Endothelial cell of umbilical vein (primary cell): Measurements from ENCODE around the gene SYT6. TPM values are rescaled to one million over a fixed set of nuclear protein-coding genes. Genes with fewer than 3 reads are reported as not detected.

Source experiments
- BruUV-seq: library from RNA; stranded (reverse); fragments of 400-500 nt; replicated peaks from 2 replicates; lab custom pipeline; 2021; lab: Mats Ljungman, UMichigan
- CTCF ChIA-PET: fragments of 300-600, 350-600 bp; sonication (Branson Sonifier 250); formaldehyde crosslinking; loops from one replicate; lab custom pipeline; 2021; ENCODE audit warnings: antibody characterized with exemption, inconsistent platforms; lab: Charles Lee
- POLR2A ChIA-PET: fragments of 300-600, 350-600 bp; sonication (Branson Sonifier 250); formaldehyde crosslinking; loops from one replicate; lab custom pipeline; 2021; ENCODE audit warnings: antibody characterized with exemption, inconsistent platforms; lab: Charles Lee
- DNase-seq: peaks from one replicate; pipeline ENCODE4 v3.0.0-alpha.2; 2011; ENCODE audit warnings: low read depth, low spot score
- FAIRE-seq: peaks from 2 replicates; lab custom pipeline; 2011; peaks lifted over from hg19 to GRCh38; lab: Jason Lieb, UNC
- H2AFZ ChIP-seq: 2 replicates; pipeline ENCODE4 v1.6.0; 2012; ENCODE audit warnings: low read depth, low read length, control low read depth, inconsistent platforms
- H3K27ac ChIP-seq: 2 replicates; pipeline ENCODE4 v1.5.1; 2011; ENCODE audit warnings: low read depth, mild to moderate bottlenecking, control low read depth, low read length, moderate library complexity; ENCODE audit not compliant: insufficient read depth
- H3K27me3 ChIP-seq, 2 experiments: 2 replicates each; pipeline versions ENCODE4 v1.6.0 to v1.6.1; 2011; ENCODE audit warnings: low read length in 2 of 2, mixed read lengths in 1 of 2; ENCODE audit not compliant: control insufficient read depth in 2 of 2, insufficient read depth in 2 of 2
- H3K36me3 ChIP-seq, 2 experiments: 2 replicates in 1 of 2; 3 replicates in 1 of 2; pipeline ENCODE4 v1.5.1; 2011; ENCODE audit warnings: low read length in 2 of 2, mild to moderate bottlenecking in 1 of 2, moderate library complexity in 1 of 2; ENCODE audit not compliant: control insufficient read depth in 2 of 2, insufficient read depth in 2 of 2; ENCODE audit errors: extremely low read depth in 1 of 2
- H3K4me1 ChIP-seq: 3 replicates; pipeline ENCODE4 v1.5.1; 2011; ENCODE audit warnings: mild to moderate bottlenecking, low read length; ENCODE audit not compliant: control insufficient read depth, insufficient read depth; ENCODE audit errors: extremely low read depth
- H3K4me2 ChIP-seq: 2 replicates; pipeline ENCODE4 v1.6.1; 2011; ENCODE audit warnings: low read length, control low read depth, mixed read lengths; ENCODE audit not compliant: insufficient read depth
- H3K4me3 ChIP-seq, 3 experiments: fragments of 200-600 bp in 1 of 3; sonication (generic), shearing (Covaris generic) in 1 of 3; replicated peaks in 1 of 3; 2 replicates each; pipeline ENCODE4 v1.5.1; 2011 to 2016; ENCODE audit warnings: control low read depth in 3 of 3, low read length in 3 of 3, mild to moderate bottlenecking in 2 of 3, inconsistent platforms in 1 of 3, low read depth in 1 of 3, moderate library complexity in 1 of 3; ENCODE audit not compliant: insufficient read depth in 1 of 3
- H3K79me2 ChIP-seq: 2 replicates; pipeline ENCODE4 v1.6.0; 2012; ENCODE audit warnings: low read length, inconsistent platforms; ENCODE audit not compliant: control insufficient read depth, insufficient read depth
- H3K9ac ChIP-seq: replicated peaks from 2 replicates; pipeline ENCODE3; 2011; ENCODE audit warnings: low read length, control low read depth; ENCODE audit not compliant: insufficient read depth; ENCODE audit errors: extremely low read depth
- H3K9me1 ChIP-seq: replicated peaks from 3 replicates; pipeline ENCODE4 v1.6.0; 2011; ENCODE audit warnings: mild to moderate bottlenecking, low read length; ENCODE audit not compliant: control insufficient read depth, insufficient read depth; ENCODE audit errors: extremely low read depth
- H3K9me3 ChIP-seq: replicated peaks from 2 replicates; pipeline ENCODE4 v1.5.1; 2012; ENCODE audit warnings: low read length, inconsistent platforms; ENCODE audit not compliant: control insufficient read depth, insufficient read depth
- H4K20me1 ChIP-seq: replicated peaks from 2 replicates; pipeline ENCODE3; 2011; ENCODE audit warnings: mild to moderate bottlenecking, low read length; ENCODE audit not compliant: control insufficient read depth, insufficient read depth; ENCODE audit errors: extremely low read depth
- EZH2 ChIP-seq: IDR thresholded peaks from 2 replicates; pipeline ENCODE4 v1.6.1; 2012; ENCODE audit warnings: borderline replicate concordance, low read depth, mild to moderate bottlenecking, moderate library complexity, low read length, inconsistent platforms; ENCODE audit not compliant: severe bottlenecking
- FOS ChIP-seq: IDR thresholded peaks from 2 replicates; pipeline ENCODE4 v1.6.1; 2011; ENCODE audit warnings: mild to moderate bottlenecking, low read length, moderate library complexity, borderline replicate concordance; ENCODE audit not compliant: insufficient read depth
- GATA2 ChIP-seq: IDR thresholded peaks from 2 replicates; pipeline ENCODE4 v1.7.0; 2011; ENCODE audit warnings: low read depth, mild to moderate bottlenecking, moderate library complexity, mixed read lengths, low read length; ENCODE audit not compliant: insufficient read length, insufficient read depth
- JUN ChIP-seq: IDR thresholded peaks from 2 replicates; pipeline ENCODE4 v1.6.1; 2011; ENCODE audit warnings: borderline replicate concordance, low read depth; ENCODE audit not compliant: insufficient read length, insufficient read depth
- MYC ChIP-seq: IDR thresholded peaks from one replicate; pipeline ENCODE4 v1.6.1; 2011; ENCODE audit warnings: mild to moderate bottlenecking, low read depth, low read length
- POLR2A ChIP-seq: IDR thresholded peaks from 2 replicates; pipeline ENCODE4 v1.6.1; 2012; ENCODE audit warnings: low read depth, mild to moderate bottlenecking, control low read depth, low read length
- dilution Hi-C: fragments of 300-500 bp; cut with MboI; formaldehyde crosslinking; loops from one replicate; pipeline ENCODE4 v1.15.0; 2019; ENCODE audit warnings: low sequenced_read_pairs; ENCODE audit not compliant: extremely low pct_ligation_motif_present
- intact Hi-C: fragments of 100-400 bp; cut with micrococcal nuclease; formaldehyde crosslinking; loops from one replicate; pipeline ENCODE4 v1.10.0; 2022
- polyA plus RNA-seq, 4 experiments: library from polyadenylated mRNA; depleted of rRNA in 3 of 4; stranded (reverse) in 3 of 4; unstranded in 1 of 4; fragments of >200 nt; gene quantifications; 2 replicates each; pipeline versions ENCODE4 v1.2.1 to v1.2.3, GENCODE V29; 2011 to 2012; ENCODE audit warnings: missing spikeins in 1 of 4
- total RNA-seq: library from RNA; stranded (reverse); gene quantifications from 2 replicates; pipeline ENCODE4 v1.2.3, GENCODE V29; 2021
- TF ChIP-seq, protein P1 (sequence below), 2 donors: IDR thresholded peaks; 1 replicate in 1 of 2; 2 replicates in 1 of 2; pipeline ENCODE4 v1.5.1; 2011; ENCODE audit warnings: low read length in 2 of 2, mild to moderate bottlenecking in 2 of 2, moderate library complexity in 2 of 2, control low read depth in 1 of 2, inconsistent platforms in 1 of 2, low read depth in 1 of 2; ENCODE audit not compliant: insufficient read depth in 1 of 2; ENCODE audit errors: extremely low read depth in 1 of 2

SYT6 gene
- total and polyA plus RNA-seq, 2 donors (not counting 3 experiments of a cell fraction or from before 2014, with no cell fraction given): 0.04 TPM; not detected in 1

DNA sequence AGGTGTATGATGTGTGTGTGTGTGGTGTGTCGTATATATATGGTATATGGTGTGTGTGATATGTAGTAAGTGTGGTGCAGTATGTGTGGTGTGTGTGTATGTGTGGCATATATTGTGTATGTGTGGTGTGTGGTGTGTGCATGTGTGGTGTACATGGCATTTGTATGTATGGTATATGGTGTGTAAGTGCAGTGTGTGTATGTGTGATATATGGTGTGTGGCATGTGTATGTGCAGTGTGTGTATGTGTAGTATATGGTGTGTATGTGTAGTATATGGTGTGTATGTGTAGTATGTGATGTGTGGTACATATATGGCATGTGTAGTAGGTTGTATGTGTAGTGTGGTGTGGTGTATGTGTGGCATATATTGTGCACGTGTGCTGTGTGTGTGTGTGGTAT, 99.5 kb downstream of the SYT6 start:
- ChIA-PET POLR2A (no interaction called here), CTCF (no interaction called here)
- Histone ChIP-seq H3K27ac (no peak overlapping the region), H3K9me3 (no peaks in the 10 kb centered on the region), H3K9me1 (no peaks in the 10 kb centered on the region), H3K9ac (no peak overlapping the region), H3K27me3 (peaks cover 0 to 4% of the 10 kb centered on the region in 2 experiments), H3K4me3 (no peak overlapping the region), H2AFZ (no peak overlapping the region), H3K36me3 (no peaks in the 10 kb centered on the region), H3K4me1 (no peaks in the 10 kb centered on the region), H3K4me2 (no peak overlapping the region), H3K79me2 (no peaks in the 10 kb centered on the region), H4K20me1 (no peaks in the 10 kb centered on the region)
- FAIRE-seq (no peak), DNase-seq (no peak)
- BruUV-seq: no TSS peak
- intact Hi-C loops (no loop called here), dilution Hi-C loops (no loop called here)
- TF ChIP-seq MYC (no peak), POLR2A (no peak), JUN (no peak), EZH2 (no peak), GATA2 (no peak), FOS (no peak)
- TF ChIP-seq, protein P1, sequence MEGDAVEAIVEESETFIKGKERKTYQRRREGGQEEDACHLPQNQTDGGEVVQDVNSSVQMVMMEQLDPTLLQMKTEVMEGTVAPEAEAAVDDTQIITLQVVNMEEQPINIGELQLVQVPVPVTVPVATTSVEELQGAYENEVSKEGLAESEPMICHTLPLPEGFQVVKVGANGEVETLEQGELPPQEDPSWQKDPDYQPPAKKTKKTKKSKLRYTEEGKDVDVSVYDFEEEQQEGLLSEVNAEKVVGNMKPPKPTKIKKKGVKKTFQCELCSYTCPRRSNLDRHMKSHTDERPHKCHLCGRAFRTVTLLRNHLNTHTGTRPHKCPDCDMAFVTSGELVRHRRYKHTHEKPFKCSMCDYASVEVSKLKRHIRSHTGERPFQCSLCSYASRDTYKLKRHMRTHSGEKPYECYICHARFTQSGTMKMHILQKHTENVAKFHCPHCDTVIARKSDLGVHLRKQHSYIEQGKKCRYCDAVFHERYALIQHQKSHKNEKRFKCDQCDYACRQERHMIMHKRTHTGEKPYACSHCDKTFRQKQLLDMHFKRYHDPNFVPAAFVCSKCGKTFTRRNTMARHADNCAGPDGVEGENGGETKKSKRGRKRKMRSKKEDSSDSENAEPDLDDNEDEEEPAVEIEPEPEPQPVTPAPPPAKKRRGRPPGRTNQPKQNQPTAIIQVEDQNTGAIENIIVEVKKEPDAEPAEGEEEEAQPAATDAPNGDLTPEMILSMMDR (IDR thresholded peaks at IDR 0.05; ENCODE audit: extremely low read depth in 1 of 2, insufficient read depth in 1 of 2, low read depth in 1 of 2, low read length in 2 of 2): no peak
